BE2C (cell line): Measurements from ENCODE around the gene TPCN2.

Experiments
- DNase-seq: peaks from one replicate; pipeline ENCODE4 v3.0.0-alpha.2; 2020
- H3K27me3 ChIP-seq: fragments of 250-450 bp; sonication (Bioruptor Pico); 2 replicates; pipeline ENCODE4 v1.5.1; 2020; ENCODE audit warnings: mild to moderate bottlenecking
- H3K36me3 ChIP-seq: fragments of 250-450 bp; sonication (Bioruptor Pico); 2 replicates; pipeline ENCODE4 v1.5.1; 2020; ENCODE audit warnings: mild to moderate bottlenecking
- H3K4me1 ChIP-seq: fragments of 250-450 bp; sonication (Bioruptor Pico); 2 replicates; pipeline ENCODE4 v1.5.1; 2020
- H3K4me3 ChIP-seq: 2 replicates; pipeline ENCODE4 v1.5.1; 2011; ENCODE audit warnings: low read depth, low read length
- H3K9me3 ChIP-seq: fragments of 250-450 bp; sonication (Bioruptor Pico); 2 replicates; pipeline ENCODE4 v1.5.1; 2020
- CTCF ChIP-seq: IDR thresholded peaks from 2 replicates; pipeline ENCODE4 v1.5.1; 2012; ENCODE audit warnings: mild to moderate bottlenecking, low read depth, low read length

TPCN2 gene

DNA sequence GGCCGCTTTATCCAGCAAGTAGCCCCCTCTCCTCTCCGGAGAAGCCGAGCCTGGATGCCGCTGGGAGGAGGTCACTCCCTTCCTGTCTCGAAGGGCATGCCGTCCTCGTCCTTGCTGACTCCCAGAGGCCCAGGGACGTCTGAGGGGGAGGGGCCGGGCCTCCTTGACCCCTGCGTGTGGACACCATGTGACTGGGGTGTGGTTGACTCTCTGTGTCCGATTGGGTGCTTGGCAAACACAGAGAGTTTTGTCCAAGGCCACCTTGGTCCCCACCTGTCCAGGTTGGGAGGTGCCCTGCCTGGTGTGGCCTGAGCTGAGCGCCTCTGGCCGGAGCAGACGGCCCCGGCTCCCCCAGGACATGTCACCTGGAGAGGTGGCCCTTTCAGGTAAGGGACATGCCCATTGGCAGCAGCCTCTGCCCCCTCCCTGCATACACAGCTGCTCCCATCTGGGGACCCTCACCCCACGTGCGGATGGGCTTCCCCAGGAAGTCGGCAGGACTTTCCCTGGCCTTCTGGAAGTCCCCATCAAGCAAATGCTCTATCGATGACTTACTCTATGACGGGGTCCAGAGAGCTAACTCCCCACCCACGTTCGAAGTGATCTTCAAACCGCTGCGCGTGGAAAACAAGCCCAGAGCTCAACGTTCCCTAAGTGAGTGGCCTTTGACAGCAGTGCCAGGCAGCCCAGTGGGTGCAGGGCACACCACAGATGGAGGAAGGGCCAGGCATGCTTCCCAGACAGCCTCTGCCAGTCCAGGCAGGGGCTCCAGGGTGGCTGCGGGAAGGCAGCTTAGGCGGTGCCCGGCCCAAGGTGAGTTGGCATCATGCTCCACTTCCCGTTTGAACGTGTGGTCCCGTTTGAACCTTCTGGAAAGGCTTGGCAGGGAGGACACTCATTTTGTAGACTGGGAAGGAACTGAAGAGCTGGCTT lies 106.8 kb downstream of the TPCN2 start, which contains the start of gene SMIM38:
Gene SMIM38, plus strand, starts transcription at position 634 of the 933 bp plus-strand sequence. CDS start 1,912 bp downstream, outside the sequence.
- no peak for TF ChIP-seq CTCF
- Histone ChIP-seq H3K9me3 (no peaks in the 10 kb centered on the region), H3K36me3 (no peaks in the 10 kb centered on the region), H3K4me3 (no peak within 1 kb of the TSS), H3K27me3 (no peaks in the 10 kb centered on the region), H3K4me1 (peaks cover 35% of the 10 kb centered on the region)
- no peak for DNase-seq

- Histone ChIP-seq H3K36me3 (no peaks in the 10 kb centered on the region), H3K27me3 (no peaks in the 10 kb centered on the region), H3K9me3 (no peaks in the 10 kb centered on the region), H3K4me3 (no peak overlapping the region), H3K4me1 (peaks cover 42% of the 10 kb centered on the region)
- no peak for TF ChIP-seq CTCF
- no peak for DNase-seq
These were observed 107.5 kb downstream of the TPCN2 start for GRCh38 chr11:69156235-69156639.

- Histone ChIP-seq H3K9me3 (no peaks in the 10 kb centered on the region), H3K4me3 (peak overlapping the region; percentile 7; the same call in 1 of the 2 replicates), H3K4me1 (peaks cover 42% of the 10 kb centered on the region), H3K27me3 (no peaks in the 10 kb centered on the region), H3K36me3 (no peaks in the 10 kb centered on the region)
- TF ChIP-seq CTCF, result no peak
- no peak for DNase-seq
These were observed 108.0 kb downstream of the TPCN2 start for GRCh38 chr11:69156673-69157155.

- no peaks in the 10 kb centered on the region for H3K36me3 ChIP-seq
- peaks cover 42% of the 10 kb centered on the region for H3K4me1 ChIP-seq
- no peaks in the 10 kb centered on the region for H3K27me3 ChIP-seq
- H3K4me3 ChIP-seq, result peak overlapping the region; percentile 7; the same call in 1 of the 2 replicates
- DNase-seq, result peak; percentile 96
- TF ChIP-seq CTCF, result no peak
- no peaks in the 10 kb centered on the region for H3K9me3 ChIP-seq
These were observed 108.6 kb downstream of the TPCN2 start for GRCh38 chr11:69157156-69157821.

DNA sequence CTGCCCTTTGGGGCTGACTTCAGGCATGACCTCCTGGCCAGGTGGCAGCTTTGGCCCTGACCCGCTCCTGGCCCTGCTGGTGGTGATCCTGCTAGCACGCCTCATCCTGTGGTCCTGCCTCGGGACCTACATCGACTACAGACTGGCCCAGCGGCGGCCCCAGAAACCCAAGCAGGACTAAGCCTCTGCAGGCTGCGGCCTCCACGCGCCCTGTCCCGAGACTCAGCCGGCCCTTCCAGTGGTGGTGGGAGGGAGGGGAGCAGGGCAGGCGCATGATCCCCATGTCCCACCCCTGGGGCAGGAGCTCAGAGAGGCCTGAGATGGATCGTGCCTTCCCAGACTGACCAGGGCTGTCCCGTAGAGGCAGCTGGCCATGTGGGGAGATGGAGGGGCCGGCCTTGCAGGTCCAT lies 109.1 kb downstream of the TPCN2 start:
- H3K4me3 ChIP-seq, result no peak overlapping the region
- H3K9me3 ChIP-seq, result no peaks in the 10 kb centered on the region
- TF ChIP-seq CTCF, result no peak
- peaks cover 42% of the 10 kb centered on the region for H3K4me1 ChIP-seq
- H3K27me3 ChIP-seq, result no peaks in the 10 kb centered on the region
- H3K36me3 ChIP-seq, result no peaks in the 10 kb centered on the region
- peak; percentile 33 for DNase-seq
